WTC11 (cell line): ENCODE measurements around the gene CCDC24. TPM values are rescaled to one million over a fixed set of nuclear protein-coding genes. Genes with fewer than 3 reads are reported as not detected.

Experiments used
- ATAC-seq: fragments of 200-7000 bp; cut with Tn5 transposase; 2 replicates; pipeline ENCODE4 v1.10.0; 2021; ENCODE audit warnings: mild to moderate bottlenecking, moderate library complexity
- CTCF ChIA-PET: fragments of 300-600 bp; sonication (Branson Sonifier 250); formaldehyde crosslinking; loops from one replicate; lab custom pipeline; 2021; ENCODE audit warnings: antibody characterized with exemption; lab: Charles Lee
- POLR2A ChIA-PET: fragments of 350-600 bp; sonication (Branson Sonifier 250); formaldehyde crosslinking; loops from one replicate; lab custom pipeline; 2021; ENCODE audit warnings: antibody characterized with exemption; lab: Charles Lee
- DNase-seq: peaks from one replicate; pipeline ENCODE4 v3.0.0; 2021; ENCODE audit warnings: low spot score
- H3K27ac Mint-ChIP-seq: 2 replicates; pipeline ENCODE4 v1.8.0; 2021; ENCODE audit warnings: mixed read lengths
- H3K27me3 Mint-ChIP-seq: 2 replicates; pipeline ENCODE4 v1.8.0; 2021; ENCODE audit warnings: low read depth, mild to moderate bottlenecking, moderate library complexity, mixed read lengths
- H3K36me3 Mint-ChIP-seq: 2 replicates; pipeline ENCODE4 v1.8.0; 2021; ENCODE audit warnings: mixed read lengths
- H3K4me1 Mint-ChIP-seq: 2 replicates; pipeline ENCODE4 v1.8.0; 2022; ENCODE audit warnings: mixed read lengths
- H3K4me3 Mint-ChIP-seq: 2 replicates; pipeline ENCODE4 v1.8.0; 2021; ENCODE audit warnings: mild to moderate bottlenecking, moderate library complexity, mixed read lengths
- H3K9me3 Mint-ChIP-seq: 2 replicates; pipeline ENCODE4 v1.8.0; 2021; ENCODE audit warnings: mixed read lengths
- ELF4 ChIP-seq: sonication (generic); formaldehyde crosslinking; IDR thresholded peaks from 2 replicates; pipeline ENCODE4 v1.8.1; 2022; ENCODE audit warnings: low read depth, mild to moderate bottlenecking, moderate library complexity, missing genetic modification reagents
- ERG ChIP-seq: fragments of 250-450 bp; sonication (Bioruptor Pico); IDR thresholded peaks from 2 replicates; pipeline ENCODE4 v1.8.0; 2021; ENCODE audit warnings: mild to moderate bottlenecking
- FOXJ3 ChIP-seq: sonication (generic); formaldehyde crosslinking; IDR thresholded peaks from 2 replicates; pipeline ENCODE4 v1.9.0; 2021; ENCODE audit warnings: missing genetic modification reagents, mild to moderate bottlenecking, borderline replicate concordance
- FOXK1 ChIP-seq: sonication (generic); formaldehyde crosslinking; IDR thresholded peaks from 2 replicates; pipeline ENCODE4 v1.8.0; 2022; ENCODE audit warnings: mild to moderate bottlenecking, moderate library complexity, missing genetic modification reagents
- NFYB ChIP-seq: sonication (generic); formaldehyde crosslinking; conservative IDR thresholded peaks from 2 replicates; pipeline ENCODE4 v1.8.0; 2022; ENCODE audit warnings: low read depth, missing genetic modification reagents
- OVOL2 ChIP-seq: fragments of 250-450 bp; sonication (Bioruptor Pico); IDR thresholded peaks from 2 replicates; pipeline ENCODE4 v1.9.0; 2021; ENCODE audit warnings: mild to moderate bottlenecking, borderline replicate concordance
- PRDM15 ChIP-seq: sonication (generic); formaldehyde crosslinking; IDR thresholded peaks from 2 replicates; pipeline ENCODE4 v1.8.0; 2022; ENCODE audit warnings: missing genetic modification reagents
- RELA ChIP-seq: sonication (generic); formaldehyde crosslinking; IDR thresholded peaks from 2 replicates; pipeline ENCODE4 v1.8.1; 2022; ENCODE audit warnings: missing genetic modification reagents, mild to moderate bottlenecking, borderline replicate concordance
- TEAD4 ChIP-seq: sonication (generic); formaldehyde crosslinking; IDR thresholded peaks from 2 replicates; pipeline ENCODE4 v1.8.0; 2022; ENCODE audit warnings: mild to moderate bottlenecking, missing genetic modification reagents
- TP53 ChIP-seq: sonication (generic); formaldehyde crosslinking; IDR thresholded peaks from 2 replicates; pipeline ENCODE4 v1.8.1; 2023; ENCODE audit warnings: mild to moderate bottlenecking, missing genetic modification reagents
- ZNF219 ChIP-seq: sonication (generic); formaldehyde crosslinking; IDR thresholded peaks from 2 replicates; pipeline ENCODE4 v1.8.0; 2023; ENCODE audit warnings: missing genetic modification reagents, mild to moderate bottlenecking, borderline replicate concordance
- ZNF317 ChIP-seq: sonication (generic); formaldehyde crosslinking; IDR thresholded peaks from 2 replicates; pipeline ENCODE4 v1.8.1; 2023; ENCODE audit warnings: low read depth, mild to moderate bottlenecking, moderate library complexity, missing genetic modification reagents, borderline replicate concordance
- total RNA-seq: library from RNA; stranded (reverse); gene quantifications from 3 replicates; pipeline ENCODE4 v1.2.3, GENCODE V29; 2021
- TF ChIP-seq, protein P1 (sequence below): sonication (generic); formaldehyde crosslinking; IDR thresholded peaks from 2 replicates; pipeline ENCODE4 v1.8.0; 2022; ENCODE audit warnings: mild to moderate bottlenecking, missing genetic modification reagents
- TF ChIP-seq, protein P2 (sequence below): sonication (generic); formaldehyde crosslinking; IDR thresholded peaks from 2 replicates; pipeline ENCODE4 v1.8.0; 2023; ENCODE audit warnings: missing genetic modification reagents, mild to moderate bottlenecking, borderline replicate concordance
- TF ChIP-seq, protein P3 (sequence below): sonication (generic); formaldehyde crosslinking; IDR thresholded peaks from 2 replicates; pipeline ENCODE4 v1.8.1; 2023; ENCODE audit warnings: mild to moderate bottlenecking, missing genetic modification reagents
- TF ChIP-seq, protein P4 (sequence below): sonication (generic); formaldehyde crosslinking; IDR thresholded peaks from 2 replicates; pipeline ENCODE4 v1.8.1; 2022; ENCODE audit warnings: low read depth, missing genetic modification reagents, borderline replicate concordance
- TF ChIP-seq, protein P5 (sequence below): sonication (generic); formaldehyde crosslinking; IDR thresholded peaks from 2 replicates; pipeline ENCODE4 v1.8.1; 2023; ENCODE audit warnings: mild to moderate bottlenecking, moderate library complexity, missing genetic modification reagents

The CCDC24 gene
- total RNA-seq, 1 experiment from 2014 or later, result 12.1 TPM

DNA sequence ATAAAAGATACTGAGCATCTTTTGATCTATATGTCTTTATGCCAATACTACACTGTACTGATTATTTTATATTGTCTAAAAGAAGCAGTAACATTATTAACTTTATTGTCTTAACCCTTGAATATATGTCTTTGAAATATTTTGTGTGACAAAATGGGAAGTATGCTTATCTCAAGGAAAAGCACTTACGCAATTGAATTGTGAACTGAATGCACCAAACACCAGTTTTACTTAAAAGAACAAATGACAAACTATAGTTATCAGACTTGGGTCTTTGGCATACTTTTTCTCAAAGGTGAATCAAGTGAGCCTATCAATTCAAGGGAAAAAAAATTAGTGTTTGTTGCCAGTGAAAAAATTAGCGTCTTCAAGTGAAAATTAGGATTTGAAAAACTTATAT, 49.0 kb downstream of the CCDC24 start:
- POLR2A ChIA-PET, result no interaction called here
- no peak for DNase-seq
- no peak overlapping the region for H3K4me3 Mint-ChIP-seq

DNA sequence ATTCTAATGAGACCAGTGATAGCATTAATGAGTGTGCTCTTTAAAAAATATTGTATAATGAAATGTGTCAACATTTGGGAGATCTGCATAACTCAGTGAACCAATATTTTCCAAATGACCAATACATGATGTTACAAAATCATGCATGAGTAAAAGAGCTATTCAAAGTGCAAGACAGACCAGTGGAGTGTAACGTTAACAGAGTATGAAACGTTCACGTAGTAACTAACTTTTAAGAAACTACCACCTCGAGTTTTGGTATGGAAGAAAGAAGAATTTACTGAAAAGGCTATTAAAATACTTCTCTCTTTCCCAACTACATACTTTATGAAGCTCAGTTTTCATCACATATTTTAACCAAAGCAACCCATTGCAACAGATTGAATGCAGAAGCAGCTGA, 49.4 kb downstream of the CCDC24 start:
- peaks cover 6% of the 10 kb centered on the region for H3K4me1 Mint-ChIP-seq
- no peak overlapping the region for H3K4me3 Mint-ChIP-seq
- H3K9me3 Mint-ChIP-seq, result no peaks in the 10 kb centered on the region
- DNase-seq (no peak), ATAC-seq (no peak)
- H3K36me3 Mint-ChIP-seq, result no peaks in the 10 kb centered on the region
- H3K27me3 Mint-ChIP-seq, result peaks cover 17% of the 10 kb centered on the region
- CTCF ChIA-PET, result interaction anchor here (0.5 to 0.9 kb wide), 2 partner anchors 35 to 321 kb away, joined by 3 to 4 read pairs; no protein-coding TSS in a partner anchor
- POLR2A ChIA-PET, result no interaction called here
- no peak overlapping the region for H3K27ac Mint-ChIP-seq
- TF ChIP-seq FOXK1 (no peak), ERG (CRISPR knock-in tag) (no peak), ELF4 (CRISPR knock-in tag) (no peak), TEAD4 (CRISPR knock-in tag) (no peak), ZNF219 (CRISPR knock-in tag) (no peak), RELA (CRISPR knock-in tag) (no peak), PRDM15 (no peak)
- TF ChIP-seq, protein P1, sequence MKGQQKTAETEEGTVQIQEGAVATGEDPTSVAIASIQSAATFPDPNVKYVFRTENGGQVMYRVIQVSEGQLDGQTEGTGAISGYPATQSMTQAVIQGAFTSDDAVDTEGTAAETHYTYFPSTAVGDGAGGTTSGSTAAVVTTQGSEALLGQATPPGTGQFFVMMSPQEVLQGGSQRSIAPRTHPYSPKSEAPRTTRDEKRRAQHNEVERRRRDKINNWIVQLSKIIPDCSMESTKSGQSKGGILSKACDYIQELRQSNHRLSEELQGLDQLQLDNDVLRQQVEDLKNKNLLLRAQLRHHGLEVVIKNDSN (CRISPR knock-in tag), result no peak
- TF ChIP-seq, protein P2, sequence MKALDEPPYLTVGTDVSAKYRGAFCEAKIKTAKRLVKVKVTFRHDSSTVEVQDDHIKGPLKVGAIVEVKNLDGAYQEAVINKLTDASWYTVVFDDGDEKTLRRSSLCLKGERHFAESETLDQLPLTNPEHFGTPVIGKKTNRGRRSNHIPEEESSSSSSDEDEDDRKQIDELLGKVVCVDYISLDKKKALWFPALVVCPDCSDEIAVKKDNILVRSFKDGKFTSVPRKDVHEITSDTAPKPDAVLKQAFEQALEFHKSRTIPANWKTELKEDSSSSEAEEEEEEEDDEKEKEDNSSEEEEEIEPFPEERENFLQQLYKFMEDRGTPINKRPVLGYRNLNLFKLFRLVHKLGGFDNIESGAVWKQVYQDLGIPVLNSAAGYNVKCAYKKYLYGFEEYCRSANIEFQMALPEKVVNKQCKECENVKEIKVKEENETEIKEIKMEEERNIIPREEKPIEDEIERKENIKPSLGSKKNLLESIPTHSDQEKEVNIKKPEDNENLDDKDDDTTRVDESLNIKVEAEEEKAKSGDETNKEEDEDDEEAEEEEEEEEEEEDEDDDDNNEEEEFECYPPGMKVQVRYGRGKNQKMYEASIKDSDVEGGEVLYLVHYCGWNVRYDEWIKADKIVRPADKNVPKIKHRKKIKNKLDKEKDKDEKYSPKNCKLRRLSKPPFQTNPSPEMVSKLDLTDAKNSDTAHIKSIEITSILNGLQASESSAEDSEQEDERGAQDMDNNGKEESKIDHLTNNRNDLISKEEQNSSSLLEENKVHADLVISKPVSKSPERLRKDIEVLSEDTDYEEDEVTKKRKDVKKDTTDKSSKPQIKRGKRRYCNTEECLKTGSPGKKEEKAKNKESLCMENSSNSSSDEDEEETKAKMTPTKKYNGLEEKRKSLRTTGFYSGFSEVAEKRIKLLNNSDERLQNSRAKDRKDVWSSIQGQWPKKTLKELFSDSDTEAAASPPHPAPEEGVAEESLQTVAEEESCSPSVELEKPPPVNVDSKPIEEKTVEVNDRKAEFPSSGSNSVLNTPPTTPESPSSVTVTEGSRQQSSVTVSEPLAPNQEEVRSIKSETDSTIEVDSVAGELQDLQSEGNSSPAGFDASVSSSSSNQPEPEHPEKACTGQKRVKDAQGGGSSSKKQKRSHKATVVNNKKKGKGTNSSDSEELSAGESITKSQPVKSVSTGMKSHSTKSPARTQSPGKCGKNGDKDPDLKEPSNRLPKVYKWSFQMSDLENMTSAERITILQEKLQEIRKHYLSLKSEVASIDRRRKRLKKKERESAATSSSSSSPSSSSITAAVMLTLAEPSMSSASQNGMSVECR (CRISPR knock-in tag), result no peak

More for the DNA sequence above, 49.0 kb downstream of the CCDC24 start:
- H3K4me1 Mint-ChIP-seq, result peaks cover 6% of the 10 kb centered on the region
- TF ChIP-seq, protein P3, sequence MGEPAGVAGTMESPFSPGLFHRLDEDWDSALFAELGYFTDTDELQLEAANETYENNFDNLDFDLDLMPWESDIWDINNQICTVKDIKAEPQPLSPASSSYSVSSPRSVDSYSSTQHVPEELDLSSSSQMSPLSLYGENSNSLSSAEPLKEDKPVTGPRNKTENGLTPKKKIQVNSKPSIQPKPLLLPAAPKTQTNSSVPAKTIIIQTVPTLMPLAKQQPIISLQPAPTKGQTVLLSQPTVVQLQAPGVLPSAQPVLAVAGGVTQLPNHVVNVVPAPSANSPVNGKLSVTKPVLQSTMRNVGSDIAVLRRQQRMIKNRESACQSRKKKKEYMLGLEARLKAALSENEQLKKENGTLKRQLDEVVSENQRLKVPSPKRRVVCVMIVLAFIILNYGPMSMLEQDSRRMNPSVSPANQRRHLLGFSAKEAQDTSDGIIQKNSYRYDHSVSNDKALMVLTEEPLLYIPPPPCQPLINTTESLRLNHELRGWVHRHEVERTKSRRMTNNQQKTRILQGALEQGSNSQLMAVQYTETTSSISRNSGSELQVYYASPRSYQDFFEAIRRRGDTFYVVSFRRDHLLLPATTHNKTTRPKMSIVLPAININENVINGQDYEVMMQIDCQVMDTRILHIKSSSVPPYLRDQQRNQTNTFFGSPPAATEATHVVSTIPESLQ (CRISPR knock-in tag), result no peak
- TF ChIP-seq FOXJ3 (CRISPR knock-in tag), result no peak
- no peak for TF ChIP-seq ZNF219 (CRISPR knock-in tag)
- TF ChIP-seq, protein P4, sequence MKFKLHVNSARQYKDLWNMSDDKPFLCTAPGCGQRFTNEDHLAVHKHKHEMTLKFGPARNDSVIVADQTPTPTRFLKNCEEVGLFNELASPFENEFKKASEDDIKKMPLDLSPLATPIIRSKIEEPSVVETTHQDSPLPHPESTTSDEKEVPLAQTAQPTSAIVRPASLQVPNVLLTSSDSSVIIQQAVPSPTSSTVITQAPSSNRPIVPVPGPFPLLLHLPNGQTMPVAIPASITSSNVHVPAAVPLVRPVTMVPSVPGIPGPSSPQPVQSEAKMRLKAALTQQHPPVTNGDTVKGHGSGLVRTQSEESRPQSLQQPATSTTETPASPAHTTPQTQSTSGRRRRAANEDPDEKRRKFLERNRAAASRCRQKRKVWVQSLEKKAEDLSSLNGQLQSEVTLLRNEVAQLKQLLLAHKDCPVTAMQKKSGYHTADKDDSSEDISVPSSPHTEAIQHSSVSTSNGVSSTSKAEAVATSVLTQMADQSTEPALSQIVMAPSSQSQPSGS, result no peak
- TF ChIP-seq, protein P5, sequence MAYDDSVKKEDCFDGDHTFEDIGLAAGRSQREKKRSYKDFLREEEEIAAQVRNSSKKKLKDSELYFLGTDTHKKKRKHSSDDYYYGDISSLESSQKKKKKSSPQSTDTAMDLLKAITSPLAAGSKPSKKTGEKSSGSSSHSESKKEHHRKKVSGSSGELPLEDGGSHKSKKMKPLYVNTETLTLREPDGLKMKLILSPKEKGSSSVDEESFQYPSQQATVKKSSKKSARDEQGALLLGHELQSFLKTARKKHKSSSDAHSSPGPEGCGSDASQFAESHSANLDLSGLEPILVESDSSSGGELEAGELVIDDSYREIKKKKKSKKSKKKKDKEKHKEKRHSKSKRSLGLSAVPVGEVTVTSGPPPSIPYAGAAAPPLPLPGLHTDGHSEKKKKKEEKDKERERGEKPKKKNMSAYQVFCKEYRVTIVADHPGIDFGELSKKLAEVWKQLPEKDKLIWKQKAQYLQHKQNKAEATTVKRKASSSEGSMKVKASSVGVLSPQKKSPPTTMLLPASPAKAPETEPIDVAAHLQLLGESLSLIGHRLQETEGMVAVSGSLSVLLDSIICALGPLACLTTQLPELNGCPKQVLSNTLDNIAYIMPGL, result no peak
- TF ChIP-seq ZNF317, result no peak
- no peak for TF ChIP-seq NFYB (CRISPR knock-in tag)
- TF ChIP-seq TP53, result no peak
- TF ChIP-seq OVOL2, result no peak
- no peaks in the 10 kb centered on the region for H3K36me3 Mint-ChIP-seq
- no peaks in the 10 kb centered on the region for H3K9me3 Mint-ChIP-seq
- no peak overlapping the region for H3K27ac Mint-ChIP-seq
- ATAC-seq, result no peak
- CTCF ChIA-PET, result interaction anchor here (0.5 to 0.9 kb wide), 2 partner anchors 34 to 321 kb away, joined by 3 to 4 read pairs; no protein-coding TSS in a partner anchor
- H3K27me3 Mint-ChIP-seq, result peaks cover 14% of the 10 kb centered on the region
